Cardiac muscle cell (in vitro differentiated cells and primary cell): Measurements from ENCODE around the gene PCDH10. TPM values are rescaled to one million over a fixed set of nuclear protein-coding genes. Genes with fewer than 3 reads are reported as not detected.

Experiments
- DNase-seq, 2 donors: peaks; one replicate each; pipeline versions ENCODE4 v3.0.0 to v3.0.0-alpha.2; 2010 to 2017; ENCODE audit warnings: low read depth in 1 of 2, low spot score in 1 of 2
- H3K27ac ChIP-seq: fragments of 200-600 bp; sonication (generic); 2 replicates; pipeline ENCODE4 v1.5.1; 2016
- H3K27me3 ChIP-seq: fragments of 200-600 bp; sonication (generic); 2 replicates; pipeline ENCODE4 v1.6.0; 2016; ENCODE audit warnings: control low read depth
- H3K36me3 ChIP-seq: fragments of 200-600 bp; sonication (generic); 2 replicates; pipeline ENCODE4 v1.5.1; 2016; ENCODE audit warnings: control low read depth
- H3K4me1 ChIP-seq: fragments of 200-600 bp; sonication (generic); 2 replicates; pipeline ENCODE4 v1.8.1; 2017; ENCODE audit warnings: low read depth, mild to moderate bottlenecking, mixed run types
- H3K4me3 ChIP-seq: fragments of 200-600 bp; sonication (generic); 2 replicates; pipeline ENCODE4 v1.5.1; 2016; ENCODE audit warnings: mild to moderate bottlenecking
- H3K9me3 ChIP-seq: fragments of 200-600 bp; sonication (generic); 2 replicates; pipeline ENCODE4 v1.5.1; 2017; ENCODE audit warnings: low read depth, mild to moderate bottlenecking, control low read depth
- CTCF ChIP-seq: IDR thresholded peaks from 2 replicates; pipeline ENCODE4 v1.5.1; 2012; ENCODE audit warnings: low read depth, mild to moderate bottlenecking, low read length
- polyA plus RNA-seq: library from polyadenylated mRNA; unstranded; fragments of >200 nt; fragmentation: Nextera tagmentation; extraction: Ambion mirVana; gene quantifications from 2 replicates; pipeline ENCODE4 v1.2.1, GENCODE V29; 2016
- total RNA-seq: library from RNA; depleted of rRNA; stranded (reverse); fragments of >200 nt; gene quantifications from 2 replicates; pipeline ENCODE4 v1.2.3, GENCODE V29; 2016

Gene PCDH10
- total and polyA plus RNA-seq, 2 experiments from 2014 or later = 0.57 to 3.0 TPM

- peak in 1 of 2 donors; percentile 8 for DNase-seq
These were observed 1.7 kb upstream of the PCDH10 start for GRCh38 chr4:133147286-133147821.

GRCh38 chr4:133147921-133148689 is 989 bp upstream of the PCDH10 start:
- peak; percentile 68 to 72 for DNase-seq
- Histone ChIP-seq H3K4me3 (peak overlapping the region; percentile 50), H3K27me3 (peaks cover 50% of the 10 kb centered on the region), H3K4me1 (peaks cover 6% of the 10 kb centered on the region), H3K36me3 (no peaks in the 10 kb centered on the region), H3K27ac (no peak overlapping the region), H3K9me3 (no peaks in the 10 kb centered on the region)
- TF ChIP-seq CTCF = peak; percentile 1

More at GRCh38 chr4:133147286-133147821, 1.7 kb upstream of the PCDH10 start:
- H3K27ac ChIP-seq = no peak overlapping the region
- no peaks in the 10 kb centered on the region for H3K36me3 ChIP-seq
- peak overlapping the region; percentile 50 for H3K4me3 ChIP-seq
- no peaks in the 10 kb centered on the region for H3K9me3 ChIP-seq
- no peak for TF ChIP-seq CTCF
- peaks cover 6% of the 10 kb centered on the region for H3K4me1 ChIP-seq
- peaks cover 46% of the 10 kb centered on the region for H3K27me3 ChIP-seq

- no peak for DNase-seq
- Histone ChIP-seq H3K27ac (no peak overlapping the region), H3K4me1 (peaks cover 6% of the 10 kb centered on the region), H3K36me3 (no peaks in the 10 kb centered on the region), H3K4me3 (peak overlapping the region; percentile 50), H3K9me3 (no peaks in the 10 kb centered on the region), H3K27me3 (peaks cover 50% of the 10 kb centered on the region)
- TF ChIP-seq CTCF = no peak
These were observed 236 bp downstream of the PCDH10 start for GRCh38 chr4:133149364-133149695.

- Histone ChIP-seq H3K4me1 (peaks cover 6% of the 10 kb centered on the region), H3K36me3 (no peaks in the 10 kb centered on the region), H3K27ac (no peak overlapping the region), H3K27me3 (peaks cover 50% of the 10 kb centered on the region), H3K4me3 (peak overlapping the region; percentile 50), H3K9me3 (no peaks in the 10 kb centered on the region)
- no peak for TF ChIP-seq CTCF
- peak in 1 of 2 donors; percentile 18 for DNase-seq
These were observed 908 bp downstream of the PCDH10 start for GRCh38 chr4:133149932-133150471.

- peak overlapping the region; percentile 50 for H3K4me3 ChIP-seq
- H3K4me1 ChIP-seq = peaks cover 6% of the 10 kb centered on the region
- no peak for TF ChIP-seq CTCF
- DNase-seq = peak; percentile 16 to 58
- peaks cover 50% of the 10 kb centered on the region for H3K27me3 ChIP-seq
- no peaks in the 10 kb centered on the region for H3K9me3 ChIP-seq
- H3K27ac ChIP-seq = no peak overlapping the region
- no peaks in the 10 kb centered on the region for H3K36me3 ChIP-seq
These were observed 1.6 kb downstream of the PCDH10 start for GRCh38 chr4:133150486-133151340.
